Keratinocyte (primary cell): ENCODE results near the gene TYMS.

ENCODE experiments used
- CTCF ChIP-seq, 3 experiments: IDR thresholded peaks in 1 of 3; conservative IDR thresholded peaks in 1 of 3; optimal IDR thresholded peaks in 1 of 3; 2 replicates in 2 of 3; 3 replicates in 1 of 3; pipeline versions ENCODE3 to v1.5.1; 2011; ENCODE audit warnings: low read length in 3 of 3, mild to moderate bottlenecking in 3 of 3, moderate library complexity in 2 of 3, control low read depth in 1 of 3, inconsistent platforms in 1 of 3; ENCODE audit not compliant: insufficient read depth in 2 of 3; ENCODE audit errors: extremely low read depth in 1 of 3
- EZH2 ChIP-seq: IDR thresholded peaks from one replicate; pipeline ENCODE4 v1.6.1; 2012; ENCODE audit warnings: inconsistent platforms, mild to moderate bottlenecking, low read length, moderate library complexity

DNA sequence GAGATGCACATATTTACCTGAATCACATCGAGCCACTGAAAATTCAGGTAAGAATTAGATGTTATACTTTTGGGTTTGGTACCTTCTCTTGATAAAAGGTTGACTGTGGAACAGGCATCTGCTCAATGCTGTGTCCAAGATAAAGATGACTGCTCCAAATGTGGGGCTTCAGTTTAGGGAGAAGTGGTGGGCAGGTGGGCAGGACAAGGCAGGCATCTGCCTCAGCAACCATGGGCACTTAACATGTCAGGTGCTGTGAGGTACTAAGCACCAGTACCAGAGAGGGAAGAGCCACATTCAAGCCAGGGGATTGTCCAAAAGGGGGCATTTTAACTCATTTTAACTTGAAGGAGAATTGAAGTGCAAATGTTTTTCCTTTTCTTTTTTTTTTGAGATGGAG, 14.0 kb downstream of the TYMS start:
- TF ChIP-seq CTCF (optimal IDR thresholded peaks at IDR 0.05 in 1 of 3, IDR thresholded peaks at IDR 0.05 in 1 of 3, conservative IDR thresholded peaks at IDR 0.05 in 1 of 3; ENCODE audit: extremely low read depth in 1 of 3, insufficient read depth in 2 of 3, low read length in 3 of 3) (no peak), EZH2 (no peak)
